Body of pancreas (tissue), 4 donors: Measurements from ENCODE around the gene EPHA8. TPM values are rescaled to one million over a fixed set of nuclear protein-coding genes. Genes with fewer than 3 reads are reported as not detected.

Experiments used
- ATAC-seq: fragments of 150-250 bp; one replicate; pipeline ENCODE4 v1.9.1; 2016
- DNase-seq, 4 donors: peaks; one replicate each; pipeline ENCODE4 v3.0.0-alpha.2; 2019
- H3K27ac ChIP-seq, 4 donors: fragments of 200-600 bp; sonication (generic); 1 replicate in 3 of 4; 2 replicates in 1 of 4; pipeline versions ENCODE4 v1.5.1 to v1.6.1; 2016 to 2019; ENCODE audit warnings: mild to moderate bottlenecking in 1 of 4, mixed read lengths in 1 of 4, moderate library complexity in 1 of 4
- H3K27me3 ChIP-seq, 2 donors: fragments of 200-600 bp; sonication (generic); one replicate each; pipeline ENCODE4 v1.6.0; 2016; ENCODE audit warnings: mild to moderate bottlenecking in 1 of 2
- H3K36me3 ChIP-seq, 2 donors: fragments of 200-600 bp; sonication (generic); replicated peaks in 1 of 2; 2 replicates each; pipeline ENCODE4 v1.5.1; 2016; ENCODE audit warnings: low read depth in 2 of 2; ENCODE audit not compliant: insufficient read depth in 1 of 2
- H3K4me1 ChIP-seq: fragments of 200-600 bp; sonication (generic); one replicate; pipeline ENCODE4 v1.6.0; 2016
- H3K4me3 ChIP-seq, 2 donors: fragments of 200-600 bp; sonication (generic); 1 replicate in 1 of 2; 2 replicates in 1 of 2; pipeline ENCODE4 v1.5.1; 2016 to 2019
- H3K9me3 ChIP-seq, 3 donors: fragments of 200-600 bp; sonication (generic); 1 replicate in 2 of 3; 2 replicates in 1 of 3; pipeline ENCODE4 v1.5.1; 2016
- CTCF ChIP-seq, 7 experiments: fragments of 450-650 bp in 4 of 7; fragments of 200-600 bp in 3 of 7; sonication (generic) in 3 of 7; IDR thresholded peaks; one replicate each; pipeline ENCODE4 v1.5.1; 2016 to 2019; ENCODE audit warnings: antibody characterized with exemption in 7 of 7
- POLR2A ChIP-seq, 3 donors: fragments of 450-650 bp; IDR thresholded peaks; one replicate each; pipeline ENCODE4 v1.6.1; 2016; ENCODE audit warnings: antibody characterized with exemption in 3 of 3, mild to moderate bottlenecking in 2 of 3
- WGBS, 2 donors: methylation state at CpG; one replicate each; pipeline ENCODE4 v1.1.5; 2017; 5-methylcytosine and 5-hydroxymethylcytosine counted together
- intact Hi-C: fragments of 100-400 bp; cut with DNase I; formaldehyde crosslinking; loops from one replicate; pipeline ENCODE4 v1.15.1; 2023
- total RNA-seq, 2 donors: library from RNA; depleted of rRNA; stranded (reverse); fragments of >200 nt; gene quantifications; one replicate each; pipeline ENCODE4 v1.1.0, GENCODE V29; 2016

EPHA8 gene
- total RNA-seq, 2 donors from 2014 or later, result 0.52 to 0.66 TPM

- Histone ChIP-seq H3K27ac (no peak overlapping the region), H3K4me3 (no peak overlapping the region), H3K27me3 (no peaks in the 10 kb centered on the region), H3K36me3 (no peaks in the 10 kb centered on the region), H3K4me1 (peaks cover 43% of the 10 kb centered on the region), H3K9me3 (no peaks in the 10 kb centered on the region)
- ATAC-seq (no peak), DNase-seq (peak in 2 of 4 donors; percentile 21 to 32)
- intact Hi-C loops, result loop anchor here (10.0 kb wide), 1 partner anchor 103 kb away; no protein-coding TSS in a partner anchor
- TF ChIP-seq POLR2A (IDR thresholded peaks at IDR 0.05) (no peak), CTCF (IDR thresholded peaks at IDR 0.05) (no peak)
- 36 to 50% methylated on average over 13 of the region's 13 CpGs for WGBS, 2 donors
Observed at GRCh38 chr1:22537441-22538139, 25.7 kb upstream of the EPHA8 start.

DNA sequence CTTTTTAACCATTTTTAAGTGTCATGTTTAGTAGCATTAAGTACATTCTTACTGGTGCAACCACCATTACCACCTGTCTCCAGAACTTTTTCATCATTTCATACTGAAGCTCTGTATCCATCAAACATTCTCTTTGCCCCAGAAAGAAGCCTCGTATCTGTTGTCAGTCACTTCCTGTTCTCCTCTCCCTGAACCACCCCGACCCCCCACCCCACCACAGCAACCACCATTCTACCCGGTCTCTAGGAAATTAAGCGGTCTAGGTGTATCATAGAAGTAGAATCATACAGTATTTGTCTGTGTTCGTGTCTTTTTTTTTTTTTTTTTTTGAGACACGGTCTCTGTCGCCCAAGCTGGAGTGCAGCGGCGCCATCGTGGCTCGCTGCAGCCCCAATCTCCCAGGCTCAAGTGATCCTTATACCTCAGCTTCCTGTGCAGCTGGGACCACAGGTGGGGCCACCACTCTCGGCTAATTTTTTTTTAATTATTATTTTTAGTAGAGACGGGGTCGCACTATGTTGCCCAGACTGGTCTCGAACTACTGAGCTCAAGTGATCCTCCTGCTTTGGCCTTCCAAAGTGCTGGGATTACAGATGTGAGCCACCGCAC, 23.7 kb upstream of the EPHA8 start:
- no peaks in the 10 kb centered on the region for H3K9me3 ChIP-seq
- intact Hi-C loops, result loop anchor here (10.0 kb wide), 1 partner anchor 105 kb away; no protein-coding TSS in a partner anchor
- no peaks in the 10 kb centered on the region for H3K27me3 ChIP-seq
- no peak overlapping the region for H3K27ac ChIP-seq
- no peak for DNase-seq
- ATAC-seq, result no peak
- TF ChIP-seq CTCF (IDR thresholded peaks at IDR 0.05), result no peak
- no peak for TF ChIP-seq POLR2A (IDR thresholded peaks at IDR 0.05)
- peaks cover 25% of the 10 kb centered on the region for H3K4me1 ChIP-seq
- H3K4me3 ChIP-seq, result no peak overlapping the region
- 84 to 86% methylated on average over 16 of the region's 16 CpGs for WGBS, 2 donors
- no peaks in the 10 kb centered on the region for H3K36me3 ChIP-seq

DNA sequence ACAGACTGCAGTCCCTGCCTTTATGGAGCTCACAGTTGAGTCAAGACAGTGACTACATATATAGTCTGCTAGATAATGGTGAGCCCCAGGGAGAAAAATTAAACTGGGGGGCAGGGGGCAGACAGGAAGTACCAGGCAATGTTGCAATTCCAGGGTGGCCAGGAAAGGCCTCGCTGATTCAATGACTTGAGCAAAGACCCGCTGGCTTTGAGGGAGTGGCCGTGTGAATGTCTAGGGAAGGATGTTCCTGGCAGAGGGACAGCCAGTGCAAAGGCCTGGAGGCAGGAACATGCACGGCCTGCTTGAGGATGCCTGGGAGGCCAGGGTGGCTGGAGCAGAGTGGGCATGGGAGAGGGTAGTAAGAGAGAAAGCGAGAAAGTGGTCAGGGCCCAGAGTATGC, 23.0 kb upstream of the EPHA8 start:
- DNase-seq, result no peak
- TF ChIP-seq POLR2A (IDR thresholded peaks at IDR 0.05) (no peak), CTCF (IDR thresholded peaks at IDR 0.05) (no peak)
- no peak for ATAC-seq
- Histone ChIP-seq H3K4me3 (no peak overlapping the region), H3K9me3 (no peaks in the 10 kb centered on the region), H3K27me3 (no peaks in the 10 kb centered on the region), H3K4me1 (peaks cover 18% of the 10 kb centered on the region), H3K27ac (no peak overlapping the region), H3K36me3 (no peaks in the 10 kb centered on the region)
- intact Hi-C loops, result no loop called here
- 67 to 79% methylated on average over 5 of the region's 5 CpGs for WGBS, 2 donors

DNA sequence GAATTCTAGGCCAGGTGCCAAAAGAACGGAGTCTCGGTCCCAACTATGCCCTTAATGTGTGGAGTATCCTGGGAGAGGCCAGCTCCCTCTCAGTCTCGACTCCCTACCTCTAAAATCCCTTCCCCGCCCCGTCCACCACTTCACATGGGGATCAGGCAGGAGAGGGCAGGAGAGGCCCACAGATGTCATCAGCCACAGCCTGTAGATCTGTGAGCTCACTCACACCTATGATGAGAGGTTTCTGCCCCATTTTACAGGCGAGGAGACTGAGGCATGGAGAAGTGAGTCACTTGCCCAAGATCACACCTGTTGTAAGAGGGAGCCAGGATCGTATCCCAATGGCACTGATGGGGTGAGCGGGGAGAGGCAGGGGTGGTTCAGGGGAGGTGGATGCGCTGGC, 20.4 kb upstream of the EPHA8 start:
- H3K9me3 ChIP-seq, result no peaks in the 10 kb centered on the region
- H3K27ac ChIP-seq, result no peak overlapping the region
- H3K27me3 ChIP-seq, result no peaks in the 10 kb centered on the region
- H3K4me3 ChIP-seq, result no peak overlapping the region
- 75 to 86% methylated on average over 6 to 9 of the region's 9 CpGs for WGBS, 2 donors
- H3K36me3 ChIP-seq, result no peaks in the 10 kb centered on the region
- TF ChIP-seq CTCF (IDR thresholded peaks at IDR 0.05) (no peak), POLR2A (IDR thresholded peaks at IDR 0.05) (no peak)
- peaks cover 3% of the 10 kb centered on the region for H3K4me1 ChIP-seq
- DNase-seq (no peak), ATAC-seq (no peak)
- intact Hi-C loops, result no loop called here
